ENCODE measurements around the gene TAX1BP3. TPM values are rescaled to one million over a fixed set of nuclear protein-coding genes. Genes with fewer than 3 reads are reported as not detected.

TAX1BP3 gene
- total RNA-seq, 1 experiment from 2014 or later, result 127 TPM

DNA sequence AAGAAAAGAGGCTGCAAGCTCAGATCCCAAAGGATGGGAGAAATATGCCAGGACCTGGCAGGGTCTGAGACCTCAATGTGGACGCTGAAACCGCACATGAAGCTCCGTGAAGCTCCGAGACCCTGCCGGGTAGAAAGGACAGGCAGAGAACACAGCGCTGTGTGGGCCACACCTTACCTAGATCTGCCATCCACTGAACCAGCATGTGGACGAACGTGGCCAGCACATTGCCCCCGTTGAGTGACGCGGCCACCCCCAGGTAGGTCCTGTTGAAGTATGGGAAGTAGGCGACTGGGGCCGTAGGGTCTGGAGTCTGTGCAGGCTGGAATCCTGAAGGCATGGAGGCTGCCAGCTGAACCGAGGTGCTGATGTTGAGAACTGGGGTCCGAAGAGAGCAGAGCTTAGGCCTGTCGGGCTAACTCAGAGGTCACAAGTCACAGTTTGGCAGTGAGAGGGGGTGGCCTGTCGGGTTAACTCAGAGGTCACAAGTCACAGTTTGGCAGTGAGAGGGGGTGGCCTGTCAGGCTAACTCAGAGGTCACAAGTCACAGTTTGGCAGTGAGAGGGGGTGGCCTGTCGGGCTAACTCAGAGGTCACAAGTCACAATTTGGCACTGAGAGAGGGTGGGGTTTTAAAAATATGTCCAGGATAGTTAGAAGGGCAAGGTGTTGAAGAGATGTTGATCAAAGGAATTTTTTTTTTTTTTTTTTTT, 53.1 kb downstream of the TAX1BP3 start:
- H3K9me3 ChIP-seq, result no peaks in the 10 kb centered on the region
- H3K4me3 ChIP-seq, result no peak overlapping the region
- peaks cover 4% of the 10 kb centered on the region; the same call in 1 of the 2 replicates for H3K36me3 ChIP-seq
- no peak for DNase-seq
- H3K27me3 ChIP-seq, result no peaks in the 10 kb centered on the region

DNA sequence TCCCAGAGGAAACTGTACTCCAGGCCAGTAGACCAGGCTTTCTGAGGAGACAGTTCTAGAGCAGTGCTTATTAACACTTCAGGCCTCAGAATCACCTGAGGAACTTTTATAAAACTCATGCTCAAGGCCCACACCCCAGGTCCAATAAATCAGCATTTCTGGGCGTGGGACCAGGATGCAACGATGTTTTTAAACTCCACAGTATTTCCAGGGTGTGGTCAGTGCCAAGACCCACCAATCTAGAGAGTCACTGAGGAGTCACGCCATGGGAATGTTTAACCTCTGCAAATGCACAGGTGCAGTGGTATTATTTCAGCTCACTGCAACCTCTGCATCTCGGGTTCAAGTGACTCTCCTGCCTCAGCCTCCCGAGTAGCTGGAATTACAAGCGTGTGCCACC, 55.3 kb downstream of the TAX1BP3 start:
- DNase-seq, result no peak
- Histone ChIP-seq H3K9me3 (no peaks in the 10 kb centered on the region), H3K4me3 (no peak overlapping the region), H3K36me3 (peaks cover 4% of the 10 kb centered on the region; the same call in 1 of the 2 replicates), H3K27me3 (no peaks in the 10 kb centered on the region)

Other genes starting within 250 kb of the TAX1BP3 start
- not detected in 2 replicates for gene OR1E2, start 234.7 kb downstream of the TAX1BP3 start, total RNA-seq (2014; rRNA removed; shearing (Covaris generic); ENCODE audit: low replicate concordance)
- gene SPATA22, start 196.8 kb downstream of the TAX1BP3 start, total RNA-seq (2014; rRNA removed; shearing (Covaris generic); ENCODE audit: low replicate concordance), result not detected in 2 replicates
- 0.30 TPM in 1 of 2 replicates, not detected in the other for gene ASPA, start 192.6 kb downstream of the TAX1BP3 start, total RNA-seq (2014; rRNA removed; shearing (Covaris generic); ENCODE audit: low replicate concordance)
- 0.07 TPM in 1 of 2 replicates, not detected in the other for gene TRPV3, start 110.8 kb downstream of the TAX1BP3 start, total RNA-seq (2014; rRNA removed; shearing (Covaris generic); ENCODE audit: low replicate concordance)
- 0.10 TPM in 1 of 2 replicates, not detected in the other for gene TRPV1, start 59.2 kb downstream of the TAX1BP3 start, total RNA-seq (2014; rRNA removed; shearing (Covaris generic); ENCODE audit: low replicate concordance)
- gene SHPK, start 32.3 kb downstream of the TAX1BP3 start, total RNA-seq (2014; rRNA removed; shearing (Covaris generic); ENCODE audit: low replicate concordance), result 2.9 and 3.8 TPM in 2 replicates
- 1.1 and 2.2 TPM in 2 replicates for gene CTNS, start 31.8 kb downstream of the TAX1BP3 start, total RNA-seq (2014; rRNA removed; shearing (Covaris generic); ENCODE audit: low replicate concordance)
- gene EMC6, start 234 bp upstream of the TAX1BP3 start, total RNA-seq (2014; rRNA removed; shearing (Covaris generic); ENCODE audit: low replicate concordance), result 2.4 and 23.4 TPM in 2 replicates
- gene P2RX5, start 27.6 kb upstream of the TAX1BP3 start, total RNA-seq (2014; rRNA removed; shearing (Covaris generic); ENCODE audit: low replicate concordance), result 12.0 and 12.3 TPM in 2 replicates
- 6.9 and 13.0 TPM in 2 replicates for gene HASPIN, start 55.3 kb upstream of the TAX1BP3 start, total RNA-seq (2014; rRNA removed; shearing (Covaris generic); ENCODE audit: low replicate concordance)
- 8.4 and 16.9 TPM in 2 replicates for gene ITGAE, start 132.6 kb upstream of the TAX1BP3 start, total RNA-seq (2014; rRNA removed; shearing (Covaris generic); ENCODE audit: low replicate concordance)
- 6.6 and 10.2 TPM in 2 replicates for gene NCBP3, start 177.7 kb upstream of the TAX1BP3 start, total RNA-seq (2014; rRNA removed; shearing (Covaris generic); ENCODE audit: low replicate concordance)
- gene CAMKK1, start 224.5 kb upstream of the TAX1BP3 start, total RNA-seq (2014; rRNA removed; shearing (Covaris generic); ENCODE audit: low replicate concordance), result 3.1 and 3.9 TPM in 2 replicates
- gene P2RX1, start 247.9 kb upstream of the TAX1BP3 start, total RNA-seq (2014; rRNA removed; shearing (Covaris generic); ENCODE audit: low replicate concordance), result not detected in 2 replicates

All from MG63 (cell line).